DND-41 (cell line): ENCODE measurements around the gene FSIP2.

Source experiments
- ATAC-seq: fragments of 200-7000 bp; cut with Tn5 transposase; 3 replicates; pipeline ENCODE4 v1.9.1; 2021; ENCODE audit warnings: low read depth; ENCODE audit not compliant: insufficient read depth
- DNase-seq: peaks from one replicate; pipeline ENCODE4 v3.0.0-alpha.2; 2020
- H2AFZ ChIP-seq: 2 replicates; pipeline ENCODE4 v1.6.0; 2012; ENCODE audit warnings: low read depth, low read length
- H3K27ac ChIP-seq: 2 replicates; pipeline ENCODE4 v1.5.1; 2012; ENCODE audit warnings: low read length, inconsistent platforms
- H3K27me3 ChIP-seq: fragments of 200-600 bp; sonication (generic); 2 replicates; pipeline ENCODE4 v1.6.0; 2012; ENCODE audit warnings: low read length, mild to moderate bottlenecking, inconsistent platforms; ENCODE audit not compliant: insufficient read depth, poor library complexity
- H3K36me3 ChIP-seq: 2 replicates; pipeline ENCODE4 v1.5.1; 2012; ENCODE audit warnings: low read length, inconsistent platforms; ENCODE audit not compliant: insufficient read depth
- H3K4me1 ChIP-seq: 2 replicates; pipeline ENCODE4 v1.5.1; 2012; ENCODE audit warnings: mild to moderate bottlenecking, low read length; ENCODE audit not compliant: insufficient read depth
- H3K4me2 ChIP-seq: 2 replicates; pipeline ENCODE4 v1.6.0; 2012; ENCODE audit warnings: mild to moderate bottlenecking, moderate library complexity, low read length, inconsistent platforms; ENCODE audit not compliant: insufficient read depth
- H3K4me3 ChIP-seq, 2 experiments: fragments of 200-600 bp in 1 of 2; shearing (Covaris generic) in 1 of 2; 2 replicates each; pipeline ENCODE4 v1.5.1; 2012 to 2016; ENCODE audit warnings: inconsistent platforms in 2 of 2, low read length in 2 of 2, mild to moderate bottlenecking in 2 of 2, low read depth in 1 of 2, moderate library complexity in 1 of 2
- H3K79me2 ChIP-seq: 2 replicates; pipeline ENCODE4 v1.6.0; 2012; ENCODE audit warnings: low read length, inconsistent platforms; ENCODE audit not compliant: insufficient read depth
- H3K9ac ChIP-seq: 2 replicates; pipeline ENCODE4 v1.6.0; 2012; ENCODE audit warnings: low read depth, mild to moderate bottlenecking, inconsistent platforms, low read length, moderate library complexity
- H3K9me3 ChIP-seq: 2 replicates; pipeline ENCODE4 v1.5.1; 2012; ENCODE audit warnings: low read length, moderate library complexity, mild to moderate bottlenecking, inconsistent platforms; ENCODE audit not compliant: insufficient read depth, severe bottlenecking
- H4K20me1 ChIP-seq: 2 replicates; pipeline ENCODE4 v1.6.0; 2012; ENCODE audit warnings: low read length; ENCODE audit not compliant: insufficient read depth
- EZH2 ChIP-seq: IDR thresholded peaks from 3 replicates; pipeline ENCODE4 v1.6.1; 2012; ENCODE audit warnings: borderline replicate concordance, low read depth, mild to moderate bottlenecking, moderate library complexity, low read length, inconsistent platforms; ENCODE audit not compliant: severe bottlenecking
- TF ChIP-seq, protein P1 (sequence below): IDR thresholded peaks from 2 replicates; pipeline ENCODE4 v1.5.1; 2012; ENCODE audit warnings: borderline replicate concordance, low read length, moderate library complexity, mild to moderate bottlenecking; ENCODE audit not compliant: poor library complexity, severe bottlenecking; ENCODE audit errors: extremely low read depth

The FSIP2 gene

DNA sequence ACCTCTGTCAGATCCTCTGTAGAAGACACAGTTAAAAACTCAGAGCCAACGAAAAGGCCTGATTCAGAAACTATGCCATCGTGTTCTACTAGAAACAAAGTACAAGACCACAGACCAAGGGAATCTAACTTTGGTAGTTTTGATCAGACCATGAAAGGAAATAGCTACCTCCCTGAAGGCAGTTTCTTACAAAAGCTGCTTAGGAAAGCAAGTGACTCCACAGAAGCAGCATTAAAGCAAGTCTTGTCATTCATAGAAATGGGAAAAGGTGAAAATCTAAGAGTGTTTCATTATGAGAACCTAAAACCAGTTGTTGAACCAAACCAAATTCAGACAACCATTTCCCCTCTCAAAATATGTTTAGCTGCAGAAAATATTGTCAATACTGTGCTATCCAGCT, 58.2 kb downstream of the FSIP2 start:
- H3K27ac ChIP-seq: no peak overlapping the region
- no peak for DNase-seq
- no peaks in the 10 kb centered on the region for H3K36me3 ChIP-seq
- H3K4me3 ChIP-seq: no peak overlapping the region
- no peaks in the 10 kb centered on the region for H4K20me1 ChIP-seq
- no peak overlapping the region for H3K9ac ChIP-seq
- H3K4me2 ChIP-seq: no peak overlapping the region
- no peak for TF ChIP-seq EZH2
- TF ChIP-seq, protein P1, sequence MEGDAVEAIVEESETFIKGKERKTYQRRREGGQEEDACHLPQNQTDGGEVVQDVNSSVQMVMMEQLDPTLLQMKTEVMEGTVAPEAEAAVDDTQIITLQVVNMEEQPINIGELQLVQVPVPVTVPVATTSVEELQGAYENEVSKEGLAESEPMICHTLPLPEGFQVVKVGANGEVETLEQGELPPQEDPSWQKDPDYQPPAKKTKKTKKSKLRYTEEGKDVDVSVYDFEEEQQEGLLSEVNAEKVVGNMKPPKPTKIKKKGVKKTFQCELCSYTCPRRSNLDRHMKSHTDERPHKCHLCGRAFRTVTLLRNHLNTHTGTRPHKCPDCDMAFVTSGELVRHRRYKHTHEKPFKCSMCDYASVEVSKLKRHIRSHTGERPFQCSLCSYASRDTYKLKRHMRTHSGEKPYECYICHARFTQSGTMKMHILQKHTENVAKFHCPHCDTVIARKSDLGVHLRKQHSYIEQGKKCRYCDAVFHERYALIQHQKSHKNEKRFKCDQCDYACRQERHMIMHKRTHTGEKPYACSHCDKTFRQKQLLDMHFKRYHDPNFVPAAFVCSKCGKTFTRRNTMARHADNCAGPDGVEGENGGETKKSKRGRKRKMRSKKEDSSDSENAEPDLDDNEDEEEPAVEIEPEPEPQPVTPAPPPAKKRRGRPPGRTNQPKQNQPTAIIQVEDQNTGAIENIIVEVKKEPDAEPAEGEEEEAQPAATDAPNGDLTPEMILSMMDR: no peak
- no peak for ATAC-seq
- H3K9me3 ChIP-seq: no peaks in the 10 kb centered on the region
- no peaks in the 10 kb centered on the region for H3K4me1 ChIP-seq
- H3K79me2 ChIP-seq: no peaks in the 10 kb centered on the region
- H2AFZ ChIP-seq: no peak overlapping the region
- no peaks in the 10 kb centered on the region for H3K27me3 ChIP-seq

DNA sequence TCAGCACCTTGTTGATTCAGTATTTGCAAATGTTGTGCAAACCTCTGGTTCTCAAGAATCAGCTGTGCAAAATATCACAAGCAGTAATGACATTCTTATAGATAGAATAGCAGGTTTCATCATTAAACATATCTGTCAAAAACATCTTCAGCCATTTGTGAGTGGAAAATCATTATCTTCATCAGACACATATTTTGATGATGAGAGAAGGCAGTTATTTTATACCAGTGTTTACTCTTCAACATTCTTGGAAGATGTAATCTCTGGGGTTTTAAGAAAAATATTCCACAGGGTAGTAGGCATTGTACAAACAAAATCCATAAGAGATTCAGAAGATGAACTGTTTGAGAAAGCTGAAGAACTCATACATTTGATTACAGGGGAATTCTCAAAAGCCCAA, 64.3 kb downstream of the FSIP2 start:
- H3K27ac ChIP-seq: no peak overlapping the region
- H3K27me3 ChIP-seq: no peaks in the 10 kb centered on the region
- no peaks in the 10 kb centered on the region for H3K79me2 ChIP-seq
- TF ChIP-seq, protein P1: no peak
- no peak for TF ChIP-seq EZH2
- DNase-seq (no peak), ATAC-seq (no peak)
- no peak overlapping the region for H3K4me3 ChIP-seq
- no peak overlapping the region for H3K4me2 ChIP-seq
- H3K9me3 ChIP-seq: no peaks in the 10 kb centered on the region
- H3K36me3 ChIP-seq: no peaks in the 10 kb centered on the region
- H3K4me1 ChIP-seq: no peaks in the 10 kb centered on the region
- H2AFZ ChIP-seq: no peak overlapping the region
- H4K20me1 ChIP-seq: no peaks in the 10 kb centered on the region
- no peak overlapping the region for H3K9ac ChIP-seq

DNA sequence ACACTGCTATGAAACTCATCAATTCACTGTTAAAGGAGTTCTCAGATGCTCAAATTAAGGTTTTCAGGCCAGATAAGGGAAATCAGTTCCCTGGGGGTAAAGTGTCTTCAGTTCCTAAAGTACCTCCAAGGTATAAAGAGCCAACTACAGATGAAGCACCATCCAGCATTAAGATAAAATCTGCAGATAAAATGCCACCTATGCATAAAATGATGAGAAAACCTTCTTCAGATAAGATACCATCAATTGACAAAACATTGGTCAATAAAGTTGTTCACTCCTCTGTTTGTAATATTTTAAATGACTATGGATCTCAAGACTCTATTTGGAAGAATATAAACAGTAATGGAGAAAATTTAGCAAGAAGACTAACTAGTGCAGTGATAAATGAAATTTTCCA, 68.2 kb downstream of the FSIP2 start:
- Histone ChIP-seq H3K79me2 (no peaks in the 10 kb centered on the region), H3K36me3 (no peaks in the 10 kb centered on the region), H2AFZ (no peak overlapping the region), H4K20me1 (no peaks in the 10 kb centered on the region), H3K4me3 (no peak overlapping the region), H3K9ac (no peak overlapping the region), H3K4me1 (no peaks in the 10 kb centered on the region), H3K4me2 (no peak overlapping the region), H3K27ac (no peak overlapping the region), H3K27me3 (no peaks in the 10 kb centered on the region), H3K9me3 (no peaks in the 10 kb centered on the region)
- TF ChIP-seq, protein P1: no peak
- no peak for TF ChIP-seq EZH2
- no peak for DNase-seq
- no peak for ATAC-seq

DNA sequence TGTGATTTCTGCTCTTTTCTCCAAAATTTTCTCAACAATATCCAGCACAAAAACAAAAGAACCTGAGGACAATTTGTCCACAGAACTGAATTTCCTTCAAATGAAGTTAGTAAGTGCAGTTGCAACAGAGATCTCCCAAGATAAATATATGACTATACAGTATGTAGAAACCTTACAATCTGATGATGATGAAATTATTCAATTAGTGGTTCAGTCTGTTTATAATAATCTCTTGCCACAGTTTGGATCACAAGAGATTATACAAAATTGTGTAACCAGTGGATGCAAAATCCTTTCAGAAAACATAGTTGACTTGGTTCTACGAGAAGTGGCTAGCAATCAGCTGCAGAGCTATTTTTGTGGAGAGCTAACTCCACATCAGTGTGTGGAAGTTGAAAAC, 68.7 kb downstream of the FSIP2 start:
- Histone ChIP-seq H2AFZ (no peak overlapping the region), H3K4me2 (no peak overlapping the region), H3K9ac (no peak overlapping the region), H3K9me3 (no peaks in the 10 kb centered on the region), H3K36me3 (no peaks in the 10 kb centered on the region), H3K79me2 (no peaks in the 10 kb centered on the region), H4K20me1 (no peaks in the 10 kb centered on the region), H3K4me3 (no peak overlapping the region), H3K27ac (no peak overlapping the region), H3K4me1 (no peaks in the 10 kb centered on the region), H3K27me3 (no peaks in the 10 kb centered on the region)
- ATAC-seq (no peak), DNase-seq (no peak)
- TF ChIP-seq EZH2: no peak
- TF ChIP-seq, protein P1: no peak
